AG09319 (cell line): ENCODE data around the gene ISYNA1.
A peak's percentile ranks its signal among the peaks of the same experiment; 100 is the strongest.

Source experiments
- DNase-seq: peaks from one replicate; pipeline ENCODE4 v3.0.0-alpha.2; 2010; ENCODE audit warnings: low read depth; ENCODE audit errors: extremely low read depth
- TF ChIP-seq, protein P1 (sequence below): IDR thresholded peaks from 2 replicates; pipeline ENCODE4 v1.5.1; 2011; ENCODE audit warnings: low read depth, mild to moderate bottlenecking, inconsistent platforms, low read length, moderate library complexity

Gene ISYNA1

DNA sequence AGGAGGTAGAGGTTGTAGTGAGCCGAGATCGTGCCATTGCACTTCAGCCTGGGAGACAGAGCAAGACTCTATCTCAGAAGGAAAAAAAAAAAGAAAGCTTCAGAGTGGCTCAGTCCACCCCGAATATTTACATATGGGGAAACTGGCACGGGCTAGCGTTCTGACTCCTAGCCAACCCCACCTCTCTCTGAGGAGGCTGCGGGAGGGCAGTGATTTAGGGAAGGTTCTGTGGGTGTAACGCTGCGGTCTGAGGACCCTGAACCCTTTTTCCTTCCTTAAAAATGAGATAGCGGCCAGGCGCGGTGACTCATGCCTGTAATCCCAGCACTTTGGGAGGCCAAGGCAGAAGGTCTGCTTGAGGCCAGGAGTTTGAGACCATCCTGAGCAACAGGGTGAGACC is 45.5 kb downstream of the ISYNA1 start:
- no peak for DNase-seq

DNA sequence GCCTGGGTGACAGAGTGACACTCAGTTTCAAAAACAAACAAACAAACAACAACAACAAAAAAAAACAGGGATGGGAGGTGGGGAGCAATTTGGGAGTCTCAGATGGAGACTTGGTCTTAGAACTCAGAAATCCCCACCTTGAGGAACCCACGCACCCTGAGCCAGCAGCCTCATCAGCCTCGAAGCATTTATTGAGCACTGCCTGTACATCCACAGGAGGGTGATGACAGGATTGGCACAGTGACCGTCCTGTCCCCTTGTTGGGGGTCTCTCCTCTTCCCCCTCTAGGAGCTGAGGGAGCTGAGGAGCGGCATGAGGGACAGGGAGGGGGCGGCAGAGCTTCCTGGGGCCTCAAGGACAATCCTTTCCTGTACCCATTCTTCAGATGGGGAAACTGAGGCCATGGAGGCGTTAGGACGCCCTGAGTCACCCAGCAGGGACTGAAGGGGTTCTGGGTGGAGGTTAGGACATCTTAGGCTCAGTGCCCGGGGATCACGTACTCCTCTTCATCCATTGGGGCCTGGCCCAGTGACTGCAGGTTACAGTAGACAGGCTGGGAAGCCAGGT is 46.3 kb downstream of the ISYNA1 start:
- no peak for DNase-seq
- TF ChIP-seq, protein P1, sequence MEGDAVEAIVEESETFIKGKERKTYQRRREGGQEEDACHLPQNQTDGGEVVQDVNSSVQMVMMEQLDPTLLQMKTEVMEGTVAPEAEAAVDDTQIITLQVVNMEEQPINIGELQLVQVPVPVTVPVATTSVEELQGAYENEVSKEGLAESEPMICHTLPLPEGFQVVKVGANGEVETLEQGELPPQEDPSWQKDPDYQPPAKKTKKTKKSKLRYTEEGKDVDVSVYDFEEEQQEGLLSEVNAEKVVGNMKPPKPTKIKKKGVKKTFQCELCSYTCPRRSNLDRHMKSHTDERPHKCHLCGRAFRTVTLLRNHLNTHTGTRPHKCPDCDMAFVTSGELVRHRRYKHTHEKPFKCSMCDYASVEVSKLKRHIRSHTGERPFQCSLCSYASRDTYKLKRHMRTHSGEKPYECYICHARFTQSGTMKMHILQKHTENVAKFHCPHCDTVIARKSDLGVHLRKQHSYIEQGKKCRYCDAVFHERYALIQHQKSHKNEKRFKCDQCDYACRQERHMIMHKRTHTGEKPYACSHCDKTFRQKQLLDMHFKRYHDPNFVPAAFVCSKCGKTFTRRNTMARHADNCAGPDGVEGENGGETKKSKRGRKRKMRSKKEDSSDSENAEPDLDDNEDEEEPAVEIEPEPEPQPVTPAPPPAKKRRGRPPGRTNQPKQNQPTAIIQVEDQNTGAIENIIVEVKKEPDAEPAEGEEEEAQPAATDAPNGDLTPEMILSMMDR, result no peak

More for the DNA sequence above, 45.5 kb downstream of the ISYNA1 start:
- TF ChIP-seq, protein P1, result no peak

DNA sequence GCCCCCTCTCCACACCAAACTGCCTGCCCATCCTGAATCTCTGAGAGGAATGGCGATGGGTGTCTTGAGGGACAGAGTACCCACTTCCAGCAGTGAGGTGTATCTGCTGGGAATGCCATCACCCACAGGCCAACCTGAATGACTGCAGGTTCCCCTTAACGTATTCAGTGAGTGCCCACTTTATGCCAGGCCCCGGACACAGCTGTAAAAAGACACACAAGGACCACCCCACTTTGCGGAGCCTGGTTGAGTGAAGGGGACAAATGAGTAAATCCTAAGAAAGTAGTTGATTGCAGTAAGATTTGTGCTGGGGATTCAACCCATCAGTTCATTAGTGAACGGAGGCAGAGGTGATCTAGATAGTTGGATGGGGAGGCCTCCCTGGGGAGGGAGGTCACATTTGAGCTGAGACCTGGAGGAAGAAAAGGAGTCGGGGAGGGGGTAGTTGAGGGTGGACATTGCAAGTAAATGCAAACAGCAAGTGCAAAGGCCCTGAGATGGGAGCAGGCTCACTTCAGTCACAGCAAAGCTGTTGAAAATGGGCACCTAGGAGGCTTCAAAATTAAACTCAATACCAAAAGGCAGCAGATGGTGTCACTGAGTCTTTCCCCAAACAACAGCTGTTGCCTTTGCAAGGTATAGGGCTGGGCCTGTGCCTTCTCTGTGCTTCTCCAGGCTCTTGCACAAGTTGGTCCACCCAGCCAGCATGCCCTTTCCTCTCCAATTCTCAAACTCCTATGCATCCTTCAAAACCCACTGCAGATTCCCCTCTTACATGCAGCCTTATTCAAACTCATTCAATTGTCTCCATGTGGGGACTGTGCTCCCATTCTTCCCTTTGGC is 47.6 kb downstream of the ISYNA1 start:
- no peak for DNase-seq
- TF ChIP-seq, protein P1, result no peak

DNA sequence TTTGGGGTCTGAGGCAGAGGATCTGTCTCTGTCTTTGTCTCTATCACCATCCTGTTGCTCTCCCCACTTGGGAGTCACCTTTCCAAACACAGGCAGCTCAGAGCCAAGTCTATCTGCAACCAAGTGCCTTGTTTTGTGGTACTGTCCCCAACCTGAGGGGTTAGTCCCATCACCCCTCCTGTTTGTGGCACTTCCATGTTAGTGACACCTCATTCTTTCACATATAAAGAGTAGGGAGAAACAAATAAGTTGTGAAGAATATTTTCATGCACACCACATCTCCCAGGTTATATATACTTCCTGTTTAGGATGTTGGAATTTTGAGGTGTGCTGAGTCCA is 48.2 kb downstream of the ISYNA1 start:
- TF ChIP-seq, protein P1, result no peak
- no peak for DNase-seq

DNA sequence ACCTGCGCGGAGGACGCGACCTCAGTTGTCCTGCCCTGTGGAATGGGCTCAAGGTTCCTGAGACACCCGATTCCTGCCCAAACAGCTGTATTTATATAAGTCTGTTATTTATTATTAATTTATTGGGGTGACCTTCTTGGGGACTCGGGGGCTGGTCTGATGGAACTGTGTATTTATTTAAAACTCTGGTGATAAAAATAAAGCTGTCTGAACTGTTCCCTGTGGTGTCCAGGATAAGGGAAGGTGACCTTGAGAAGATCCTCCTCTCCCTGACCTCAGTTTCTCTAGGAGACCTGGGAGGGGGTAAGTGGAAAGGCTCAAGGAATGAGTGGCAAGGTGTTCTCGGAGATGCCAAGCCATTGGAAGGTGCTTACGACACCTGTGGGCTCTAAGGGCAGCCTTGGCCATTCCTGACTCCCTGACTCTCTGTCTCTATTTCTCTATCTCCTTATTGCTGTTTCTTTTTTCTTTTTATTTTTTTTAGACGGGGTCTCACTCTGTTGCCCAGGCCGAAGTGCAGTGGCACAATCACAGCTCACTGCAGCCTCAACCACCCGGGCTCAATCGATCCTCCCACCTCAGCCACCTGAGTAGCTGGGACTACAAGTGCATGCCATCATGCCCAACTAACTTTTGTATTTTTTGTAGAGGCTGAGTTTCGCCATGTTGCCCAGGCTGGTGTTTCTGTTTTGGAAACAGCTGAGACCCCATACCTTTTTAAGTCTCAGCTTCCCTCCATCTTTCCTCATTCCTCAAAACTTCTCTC is 48.8 kb downstream of the ISYNA1 start:
- no peak for DNase-seq
- TF ChIP-seq, protein P1, result no peak

DNA sequence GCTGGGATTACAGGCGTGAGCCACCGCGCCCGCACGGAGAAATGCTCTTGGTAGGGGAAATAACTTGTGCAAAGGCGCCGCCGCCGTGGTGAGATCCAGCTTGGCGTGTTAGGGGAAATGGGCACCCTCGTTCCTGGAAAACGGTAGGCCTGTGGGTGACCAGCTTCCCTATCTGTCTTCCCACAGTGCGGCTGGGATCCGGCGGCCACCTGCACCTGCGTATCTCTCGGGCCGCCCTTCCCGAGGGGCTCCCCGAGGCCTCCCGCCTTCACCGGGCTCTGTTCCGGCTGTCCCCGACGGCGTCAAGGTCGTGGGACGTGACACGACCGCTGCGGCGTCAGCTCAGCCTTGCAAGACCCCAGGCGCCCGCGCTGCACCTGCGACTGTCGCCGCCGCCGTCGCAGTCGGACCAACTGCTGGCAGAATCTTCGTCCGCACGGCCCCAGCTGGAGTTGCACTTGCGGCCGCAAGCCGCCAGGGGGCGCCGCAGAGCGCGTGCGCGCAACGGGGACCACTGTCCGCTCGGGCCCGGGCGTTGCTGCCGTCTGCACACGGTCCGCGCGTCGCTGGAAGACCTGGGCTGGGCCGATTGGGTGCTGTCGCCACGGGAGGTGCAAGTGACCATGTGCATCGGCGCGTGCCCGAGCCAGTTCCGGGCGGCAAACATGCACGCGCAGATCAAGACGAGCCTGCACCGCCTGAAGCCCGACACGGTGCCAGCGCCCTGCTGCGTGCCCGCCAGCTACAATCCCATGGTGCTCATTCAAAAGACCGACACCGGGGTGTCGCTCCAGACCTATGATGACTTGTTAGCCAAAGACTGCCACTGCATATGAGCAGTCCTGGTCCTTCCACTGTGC is 49.6 kb downstream of the ISYNA1 start:
- DNase-seq, result no peak
- TF ChIP-seq, protein P1, result peak; percentile 68
